Suppressor macrophage treated with lipopolysaccharide for 4 hours (primary cell): ENCODE measurements around the gene PAX9.
"Not testable (repeated sequence)": the region's sequence is repeated elsewhere in the genome, so short reads cannot be mapped to it uniquely, and the experiment has no call there.

Experiments used
- DNase-seq: peaks from one replicate; pipeline ENCODE4 v3.0.0-alpha.2; 2020

Gene PAX9

GRCh38 chr14:36676236-36676635, 14.6 kb downstream of the PAX9 start:
- no peak for DNase-seq

GRCh38 chr14:36682338-36682737, 20.7 kb downstream of the PAX9 start:
- DNase-seq = no peak

- no peak for DNase-seq
These were observed 21.5 kb downstream of the PAX9 start for GRCh38 chr14:36683083-36683724.

- DNase-seq = no peak
These were observed 23.3 kb downstream of the PAX9 start for GRCh38 chr14:36684946-36685345.

GRCh38 chr14:36690311-36691040, 28.8 kb downstream of the PAX9 start:
- no peak for DNase-seq

- DNase-seq = not testable (repeated sequence)
These were observed 37.8 kb downstream of the PAX9 start for GRCh38 chr14:36699420-36699819.

- no peak for DNase-seq
These were observed 39.0 kb downstream of the PAX9 start for GRCh38 chr14:36700651-36701050.

- DNase-seq = no peak
These were observed 39.5 kb downstream of the PAX9 start for GRCh38 chr14:36701132-36701531.

GRCh38 chr14:36702474-36702873, 40.8 kb downstream of the PAX9 start:
- no peak for DNase-seq

- DNase-seq = no peak
These were observed 45.9 kb downstream of the PAX9 start for GRCh38 chr14:36707570-36707969.

GRCh38 chr14:36713960-36714703, 52.5 kb downstream of the PAX9 start:
- no peak for DNase-seq

- no peak for DNase-seq
These were observed 55.0 kb downstream of the PAX9 start for GRCh38 chr14:36716614-36717184.

GRCh38 chr14:36717363-36717762, 55.7 kb downstream of the PAX9 start:
- no peak for DNase-seq

GRCh38 chr14:36718216-36718615, 56.6 kb downstream of the PAX9 start:
- DNase-seq = no peak

GRCh38 chr14:36719823-36720222, 58.2 kb downstream of the PAX9 start:
- DNase-seq = no peak

- no peak for DNase-seq
These were observed 59.0 kb downstream of the PAX9 start for GRCh38 chr14:36720657-36721056.

- no peak for DNase-seq
These were observed 60.2 kb downstream of the PAX9 start for GRCh38 chr14:36721877-36722276.

- DNase-seq = no peak
These were observed 61.9 kb downstream of the PAX9 start for GRCh38 chr14:36723530-36723929.

GRCh38 chr14:36724162-36724561, 62.5 kb downstream of the PAX9 start:
- DNase-seq = no peak

- no peak for DNase-seq
These were observed 64.5 kb downstream of the PAX9 start for GRCh38 chr14:36726128-36726527.
